Activated effector memory CD4-positive, alpha-beta T cell treated with Interleukin-2 at 50 U/mL for 16 hours (primary cell): Measurements from ENCODE around the gene GSG1L2.

Experiments
- DNase-seq: peaks from one replicate; pipeline ENCODE4 v3.0.0-alpha.2; 2020

Gene GSG1L2

DNA sequence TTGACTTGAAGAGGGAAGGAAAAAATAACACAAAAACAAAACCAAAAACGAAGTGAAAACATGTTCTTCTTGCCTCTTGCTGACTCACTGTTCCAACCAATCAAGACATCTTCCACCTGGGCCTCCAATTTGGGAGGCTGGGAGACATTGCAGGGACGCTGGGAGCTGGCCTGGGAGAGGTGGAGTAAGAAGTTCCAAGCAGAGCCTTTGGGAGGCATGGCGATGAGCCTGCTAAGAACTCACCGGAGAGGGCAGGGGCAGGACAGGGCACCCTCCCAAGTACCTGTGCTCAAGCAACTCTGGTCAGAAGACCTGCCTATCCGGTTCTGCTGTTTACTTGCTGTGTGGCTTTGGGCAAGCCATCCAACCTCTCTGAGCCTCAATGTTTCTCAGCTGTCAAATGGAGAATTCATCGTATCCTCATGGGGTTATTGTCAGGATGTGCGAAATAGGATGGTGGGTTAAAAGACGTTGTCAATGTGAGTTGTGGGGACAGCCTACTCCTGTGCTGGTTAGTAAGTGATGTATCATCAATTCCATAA, 3.0 kb upstream of the GSG1L2 start:
- DNase-seq: no peak

DNA sequence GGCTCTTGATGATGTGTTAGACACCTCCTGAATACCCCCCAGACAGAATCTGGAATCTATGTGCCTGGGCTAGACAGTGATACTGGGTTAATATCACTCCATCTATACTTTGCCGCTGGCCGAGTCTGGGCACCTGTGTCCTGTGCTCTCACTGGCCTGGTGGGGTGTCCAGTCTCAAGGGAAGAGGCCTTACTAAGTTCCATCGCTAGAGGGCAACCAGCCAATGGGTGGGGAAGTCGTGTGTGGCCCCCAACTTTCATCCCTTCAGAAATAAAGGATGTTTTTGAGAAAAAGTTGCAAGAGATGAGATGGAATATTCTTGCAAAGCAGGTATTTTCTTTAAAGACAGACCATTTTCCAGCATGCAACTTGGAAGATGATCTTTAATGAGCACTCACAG, 2.2 kb upstream of the GSG1L2 start:
- no peak for DNase-seq

DNA sequence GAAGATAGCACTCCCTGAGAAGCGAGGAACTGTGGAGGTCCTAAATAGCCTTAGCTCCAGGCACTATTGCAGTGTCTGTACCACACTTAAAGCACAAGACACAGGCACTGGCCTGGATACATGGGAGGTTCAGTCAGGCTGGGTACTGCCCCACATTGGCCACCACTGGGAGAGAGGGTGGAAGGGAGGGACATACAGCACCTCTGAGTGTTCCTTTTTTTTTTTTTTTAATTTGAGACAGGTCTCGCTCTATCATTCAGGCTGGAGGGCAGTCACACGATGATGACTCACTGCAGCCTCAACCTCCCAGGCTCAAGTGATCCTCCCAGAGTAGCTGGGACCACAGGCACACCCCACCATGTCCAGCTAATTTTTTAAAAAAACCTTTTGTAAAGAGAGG, 1.4 kb downstream of the GSG1L2 start:
- no peak for DNase-seq

DNA sequence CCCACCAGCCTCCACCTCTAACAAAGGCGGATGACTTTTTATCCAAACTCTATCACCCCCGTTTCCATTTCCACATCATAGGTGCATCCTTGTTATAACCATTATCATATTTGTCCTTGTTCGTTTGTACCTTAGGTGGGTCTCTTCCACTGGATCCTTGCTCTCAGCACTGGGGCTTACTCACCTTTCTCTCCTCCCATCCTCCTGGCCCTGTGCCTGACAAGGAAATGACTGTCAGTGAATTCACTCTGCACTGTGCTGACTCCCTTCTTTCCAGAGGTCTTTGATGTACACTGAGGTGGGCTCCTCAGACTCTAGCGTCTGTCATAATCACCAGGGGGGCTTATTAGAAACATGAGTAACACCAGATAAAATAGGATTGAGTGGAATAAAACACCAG, 3.1 kb downstream of the GSG1L2 start:
- no peak for DNase-seq

DNA sequence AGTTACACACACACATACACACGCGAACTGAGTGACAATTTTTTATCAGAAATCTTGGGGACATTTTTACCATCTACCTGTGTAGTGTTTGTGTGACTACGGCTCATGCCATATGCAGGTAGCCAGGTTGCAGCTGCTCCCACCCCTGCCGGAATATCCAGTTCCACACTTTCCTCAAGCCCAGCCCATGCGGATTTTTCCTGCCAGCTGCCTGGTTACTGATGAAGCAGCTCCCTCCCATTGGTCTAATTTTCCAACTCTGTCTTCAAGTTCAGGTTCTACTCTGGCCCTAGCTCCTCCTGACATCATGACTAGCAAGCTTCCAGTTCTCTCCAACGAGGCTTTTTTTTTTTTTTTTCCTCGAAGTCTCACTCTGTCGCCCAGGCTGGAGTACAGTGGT, 4.8 kb downstream of the GSG1L2 start:
- no peak for DNase-seq

DNA sequence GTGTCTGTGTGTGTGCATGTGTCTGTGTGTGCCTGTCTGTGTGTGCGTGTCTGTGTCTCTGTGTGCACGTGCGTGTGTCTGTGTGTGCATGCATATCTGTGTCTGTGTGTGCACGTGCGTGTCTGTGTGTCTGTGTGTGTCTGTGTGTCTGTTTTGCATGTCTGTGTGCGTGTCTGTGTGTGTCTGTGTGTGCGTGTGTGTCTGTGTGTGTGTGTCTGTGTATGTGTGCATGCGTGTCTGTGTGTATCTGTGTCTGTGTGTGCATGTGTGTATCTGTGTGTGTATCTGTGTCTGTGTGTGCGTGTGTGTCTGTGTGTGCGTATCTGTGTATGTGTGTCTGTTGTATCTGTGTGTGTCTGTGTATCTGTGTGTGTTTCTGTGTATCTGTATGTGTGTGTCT, 5.4 kb downstream of the GSG1L2 start:
- DNase-seq: no peak

DNA sequence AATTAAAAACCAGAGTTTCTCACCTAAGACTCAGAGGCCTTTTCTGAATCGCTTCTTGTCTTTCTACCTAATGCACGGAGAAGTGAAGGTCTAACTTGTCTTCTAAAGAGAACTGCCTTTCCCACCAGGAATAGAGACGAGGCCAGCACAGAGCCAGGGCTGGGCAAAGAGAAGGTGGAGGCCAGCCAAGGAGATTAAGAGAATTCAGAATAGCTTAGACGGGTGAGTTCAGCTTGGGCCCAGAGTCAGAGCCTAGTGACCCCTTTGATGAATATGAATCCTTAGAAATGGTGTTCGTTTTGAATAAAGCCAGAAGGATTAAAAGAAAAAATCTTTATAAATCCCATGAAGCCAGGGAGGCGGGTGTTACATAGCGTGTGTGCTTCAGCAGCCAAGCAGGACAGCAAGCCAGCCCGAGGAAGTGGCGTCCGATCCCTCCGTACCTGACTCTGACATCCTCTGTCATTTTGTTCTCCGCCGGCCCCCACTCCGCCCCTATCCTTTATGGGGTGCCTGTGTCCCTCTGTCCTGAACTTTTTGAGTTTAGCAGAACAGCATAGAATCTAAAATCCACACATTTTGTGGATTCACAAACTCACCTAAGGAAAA, 7.4 kb downstream of the GSG1L2 start:
- DNase-seq: no peak

DNA sequence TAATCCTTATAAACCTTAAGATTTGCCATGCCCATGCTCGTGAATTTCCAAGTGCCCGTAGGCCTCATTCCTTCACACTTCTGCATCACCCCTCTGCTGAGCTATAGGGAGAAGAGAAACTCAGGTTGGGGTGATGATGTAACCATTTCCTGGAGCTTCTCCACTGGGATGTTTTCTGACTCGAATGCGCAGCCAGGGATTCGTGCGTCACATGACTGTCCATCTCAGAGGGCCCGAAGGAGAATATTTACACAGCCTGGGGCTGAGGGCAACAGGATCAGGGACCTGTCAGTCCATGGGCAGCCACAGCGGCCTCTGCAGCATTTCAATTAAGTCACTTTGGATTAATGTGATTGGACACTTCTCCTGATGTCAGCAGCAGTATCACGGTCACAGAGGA, 8.7 kb downstream of the GSG1L2 start:
- DNase-seq: no peak

DNA sequence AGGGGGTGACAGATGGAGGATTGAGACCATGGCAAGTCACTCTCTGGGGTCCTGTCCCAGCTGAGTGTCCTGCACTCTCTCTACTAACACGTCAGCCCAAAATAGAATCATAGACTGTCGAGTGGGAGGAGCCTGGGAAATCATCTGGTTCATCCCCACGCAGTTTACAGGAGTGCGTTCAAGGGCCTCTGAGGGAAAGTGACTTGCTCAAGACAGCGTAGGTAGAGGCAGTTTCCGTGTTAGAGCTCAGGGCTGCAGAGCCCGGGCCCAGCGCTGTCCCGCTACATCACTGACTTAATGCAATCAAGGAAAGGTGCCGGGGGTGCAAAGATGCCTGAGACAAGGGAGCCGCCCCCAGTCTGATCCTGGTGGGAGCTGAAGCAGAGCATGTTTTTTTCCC, 10.3 kb downstream of the GSG1L2 start:
- no peak for DNase-seq

DNA sequence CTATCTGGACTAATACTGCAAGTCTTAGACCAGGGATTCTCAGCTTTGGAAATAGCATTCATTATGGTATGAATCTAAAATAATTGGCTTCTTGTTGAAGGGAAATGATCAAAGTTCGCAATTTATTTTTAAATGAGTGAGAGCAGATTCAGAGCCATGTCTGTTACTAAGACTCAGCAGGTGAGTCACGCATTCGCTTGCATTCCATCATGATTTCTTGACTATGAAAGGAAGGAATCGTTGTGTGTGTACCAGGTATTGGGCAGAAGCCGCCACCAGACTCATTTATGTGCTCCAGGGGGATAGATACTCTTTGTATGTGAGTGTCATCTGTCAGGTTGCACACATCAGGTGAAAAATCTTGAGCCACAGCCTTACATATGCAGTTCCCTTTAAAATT, 10.8 kb downstream of the GSG1L2 start:
- DNase-seq: no peak

DNA sequence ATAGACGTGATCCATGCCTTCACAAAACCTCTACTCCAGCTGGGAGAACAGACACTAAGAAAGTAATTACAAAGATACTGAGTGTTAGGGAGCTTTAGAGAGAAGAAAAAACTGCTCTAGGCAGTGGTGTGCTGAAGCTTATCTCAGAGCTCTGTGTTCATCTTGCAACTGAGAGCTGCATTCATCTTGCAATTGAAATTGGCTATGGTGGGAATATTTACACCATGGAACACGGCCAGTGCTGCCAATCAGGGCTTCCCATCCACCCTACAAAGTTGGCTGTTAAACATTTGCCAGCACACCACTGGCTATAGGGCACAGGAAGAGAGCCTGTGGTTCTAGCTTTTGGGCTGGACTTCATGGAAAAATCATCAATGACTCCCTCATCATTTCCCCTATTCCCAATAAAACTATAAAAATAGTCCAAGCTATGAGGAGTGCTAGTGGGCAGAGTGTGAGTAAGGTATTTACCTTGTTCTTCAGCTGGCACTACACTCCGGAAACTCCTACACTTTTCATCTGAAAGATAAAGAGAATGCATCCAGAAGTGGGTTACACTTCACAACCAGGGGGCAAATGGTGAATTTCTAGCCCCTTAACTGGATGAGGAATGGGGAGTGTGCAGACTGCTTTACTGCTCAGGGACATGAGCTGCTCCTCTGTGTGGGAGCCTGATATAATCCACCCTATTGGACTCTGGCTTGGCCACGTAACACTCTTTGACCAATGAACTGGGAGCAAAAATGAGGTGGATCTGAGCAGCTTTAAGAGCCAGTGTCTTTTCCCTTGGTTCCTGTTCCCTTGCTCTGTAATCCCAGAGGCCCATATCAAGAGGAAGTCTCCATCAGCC, 11.6 kb downstream of the GSG1L2 start:
- no peak for DNase-seq

DNA sequence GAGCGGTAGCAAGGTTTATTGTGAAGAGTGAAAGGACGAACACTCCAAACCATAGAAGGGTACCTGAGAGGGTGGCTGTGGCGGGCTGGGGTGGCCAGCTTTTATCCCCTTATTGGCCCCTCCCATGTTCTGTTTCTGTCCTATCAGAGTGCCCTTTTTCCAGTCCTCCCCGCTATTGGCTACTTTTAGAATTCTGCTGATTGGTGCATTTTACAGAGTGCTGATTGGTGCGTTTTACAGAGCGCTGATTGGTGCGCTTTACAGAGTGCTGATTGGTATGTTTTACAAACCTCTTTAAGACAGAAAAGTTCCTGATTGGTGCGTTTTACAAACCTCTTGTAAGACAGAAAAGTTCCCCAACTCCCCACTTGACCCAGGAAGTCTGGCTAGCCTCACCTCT, 12.5 kb downstream of the GSG1L2 start:
- no peak for DNase-seq

DNA sequence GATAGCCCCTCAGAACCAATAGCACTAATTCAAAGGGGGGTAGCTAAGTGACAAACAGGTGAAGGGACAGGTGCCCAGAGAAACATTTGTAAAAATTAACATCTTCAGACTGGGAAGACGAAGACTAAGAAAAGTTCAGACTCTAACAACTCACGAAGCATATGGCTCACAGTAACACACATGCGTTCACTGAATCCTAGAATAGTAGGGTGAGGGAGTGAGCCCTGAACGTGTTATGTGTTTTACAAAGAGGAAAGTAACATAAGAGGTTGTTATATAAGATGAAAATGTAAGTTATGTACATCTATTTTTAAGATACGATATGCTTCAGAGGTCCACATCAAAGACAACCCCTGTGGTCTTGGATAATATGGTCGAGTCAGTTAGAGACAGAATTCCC, 15.2 kb downstream of the GSG1L2 start:
- no peak for DNase-seq

DNA sequence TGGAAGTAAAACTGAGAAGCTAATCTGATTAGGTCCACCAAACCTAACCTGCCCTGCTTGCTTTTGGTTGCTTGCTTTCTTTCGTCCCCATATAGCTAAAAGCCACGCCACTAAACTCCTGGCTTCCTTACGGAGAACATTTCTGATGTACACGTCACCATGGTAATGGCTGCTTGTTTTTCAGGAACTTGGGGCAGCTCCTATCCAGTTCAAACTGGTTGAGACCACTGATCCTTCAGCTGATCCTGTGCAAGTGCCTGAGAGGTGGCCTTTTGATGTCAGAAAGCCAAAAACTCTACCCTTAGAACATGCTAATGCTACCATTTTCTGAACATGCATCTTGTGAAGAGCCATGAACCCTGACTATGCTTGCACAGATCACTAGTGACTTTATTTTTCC, 16.1 kb downstream of the GSG1L2 start:
- no peak for DNase-seq

DNA sequence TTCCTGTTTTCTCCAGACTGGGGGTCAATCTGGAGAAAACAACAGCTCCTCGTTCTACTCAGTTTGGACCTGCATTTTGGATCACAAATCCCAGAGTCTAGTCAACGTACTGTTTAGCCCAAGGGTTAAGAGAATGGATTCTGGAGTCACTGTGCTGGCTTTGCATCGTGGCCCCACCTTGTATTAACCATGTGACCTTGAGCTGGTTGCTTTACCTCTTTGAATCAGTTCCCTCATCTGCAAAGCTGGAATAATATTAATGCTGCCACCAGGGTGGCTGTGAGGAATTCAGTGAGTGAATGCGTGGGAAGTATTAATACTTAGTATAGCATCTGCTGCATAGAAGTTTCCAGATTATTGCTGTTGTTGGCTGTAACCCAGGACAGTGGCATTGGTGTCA, 19.2 kb downstream of the GSG1L2 start:
- no peak for DNase-seq

DNA sequence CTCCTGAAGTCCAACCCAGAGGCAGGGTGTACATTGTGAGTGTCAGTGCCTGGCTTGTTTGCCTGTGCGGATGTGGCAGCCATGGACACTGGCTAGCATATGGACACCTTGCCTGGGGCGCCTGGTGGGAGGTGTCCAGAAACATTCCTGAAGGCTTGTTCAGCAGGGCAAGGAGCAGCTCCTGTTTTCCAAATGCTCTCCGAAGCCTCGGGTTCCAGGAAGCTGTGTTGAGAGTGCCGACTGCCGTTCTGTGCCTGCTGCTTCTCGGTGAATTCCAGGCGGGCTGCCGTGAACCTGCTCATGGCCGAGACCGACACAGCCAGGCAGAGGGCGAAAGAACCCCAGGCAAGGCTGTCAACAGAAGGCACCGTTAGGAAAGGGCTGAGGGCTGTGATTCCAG, 19.6 kb downstream of the GSG1L2 start:
- no peak for DNase-seq

DNA sequence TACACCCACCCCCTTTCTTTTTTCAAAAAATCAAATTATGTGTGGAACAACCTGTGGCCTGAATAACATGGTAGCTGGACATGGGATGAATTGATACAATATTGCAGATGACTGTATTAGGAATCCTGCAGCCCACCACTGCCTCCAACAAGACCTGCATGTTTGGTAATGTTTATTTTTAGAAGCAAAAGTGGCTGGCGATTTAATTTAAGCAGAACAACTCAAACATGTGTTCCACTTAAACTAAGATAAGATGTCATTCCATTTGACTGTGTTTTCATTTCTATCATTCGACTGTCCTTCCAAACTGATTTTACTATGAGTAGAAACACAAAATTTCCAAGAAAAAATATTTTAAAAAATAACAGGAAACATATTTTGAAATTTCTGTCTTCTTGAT, 20.4 kb downstream of the GSG1L2 start:
- no peak for DNase-seq

DNA sequence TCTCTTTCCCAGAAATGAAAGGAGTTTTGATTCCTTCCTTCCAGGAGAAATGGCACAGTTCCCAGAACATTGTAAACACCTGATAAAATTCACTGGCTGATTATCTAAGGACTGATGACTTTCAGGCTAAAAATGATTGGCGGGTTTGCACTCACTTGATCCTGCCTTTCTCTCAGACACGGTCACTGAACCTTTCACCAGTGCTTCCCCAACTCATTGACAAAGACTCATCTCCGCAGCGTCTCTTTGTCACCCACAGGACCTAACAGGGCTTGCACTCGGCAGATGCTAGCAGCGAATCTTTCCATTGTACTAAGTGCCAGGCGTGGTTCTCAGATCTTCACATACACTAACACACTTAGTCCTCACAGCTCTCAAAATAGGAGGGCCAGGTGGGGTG, 23.2 kb downstream of the GSG1L2 start:
- DNase-seq: no peak

DNA sequence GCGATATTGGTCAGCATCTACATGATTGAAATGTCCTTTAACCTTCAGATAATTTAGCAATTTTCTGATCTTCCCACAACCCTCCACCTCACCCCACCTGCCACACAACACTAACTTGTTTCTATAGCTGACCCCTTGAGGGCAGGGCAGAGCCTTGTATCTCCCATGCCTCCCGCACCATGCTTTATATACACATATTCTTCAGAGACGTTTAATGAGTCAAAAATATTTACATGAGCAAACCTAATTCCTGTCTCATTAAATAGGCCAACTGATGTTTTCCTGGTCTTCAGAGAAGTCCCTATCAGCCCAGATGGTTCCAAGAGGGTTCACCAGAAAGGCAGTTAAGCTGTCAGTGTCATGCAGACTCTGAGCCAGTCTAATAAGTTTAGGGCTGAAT, 23.9 kb downstream of the GSG1L2 start:
- no peak for DNase-seq

DNA sequence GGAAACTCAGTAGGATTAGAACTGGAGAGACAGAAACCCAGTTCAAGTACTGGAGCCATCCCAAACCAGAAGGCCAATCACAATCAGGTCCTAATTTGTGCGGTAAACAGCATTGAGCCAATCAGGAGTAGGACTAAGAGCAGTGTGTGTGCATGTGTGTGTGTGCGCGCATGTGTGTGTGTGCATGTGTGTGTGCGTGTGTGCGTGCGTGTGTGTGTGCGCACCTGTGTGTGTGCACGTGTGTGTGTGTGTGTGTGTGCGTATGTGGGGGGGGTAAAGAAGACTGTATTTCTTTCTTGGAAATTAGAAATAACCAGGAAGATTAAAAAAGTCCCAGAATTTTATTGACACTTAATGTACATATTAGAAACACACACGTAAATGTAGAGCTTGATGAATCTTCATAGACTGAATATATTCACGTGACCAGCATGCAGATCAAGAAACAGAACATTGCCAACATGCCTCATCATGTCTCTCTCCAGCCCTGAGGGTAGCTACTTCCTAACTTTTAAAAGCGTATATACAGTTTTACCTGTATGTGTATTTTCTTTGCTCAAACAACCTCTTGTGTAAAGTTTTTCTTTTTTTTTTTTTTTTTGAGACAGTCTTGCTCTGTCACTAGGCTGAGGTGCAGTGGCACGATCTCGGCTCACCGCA, 29.6 kb downstream of the GSG1L2 start:
- DNase-seq: no peak

DNA sequence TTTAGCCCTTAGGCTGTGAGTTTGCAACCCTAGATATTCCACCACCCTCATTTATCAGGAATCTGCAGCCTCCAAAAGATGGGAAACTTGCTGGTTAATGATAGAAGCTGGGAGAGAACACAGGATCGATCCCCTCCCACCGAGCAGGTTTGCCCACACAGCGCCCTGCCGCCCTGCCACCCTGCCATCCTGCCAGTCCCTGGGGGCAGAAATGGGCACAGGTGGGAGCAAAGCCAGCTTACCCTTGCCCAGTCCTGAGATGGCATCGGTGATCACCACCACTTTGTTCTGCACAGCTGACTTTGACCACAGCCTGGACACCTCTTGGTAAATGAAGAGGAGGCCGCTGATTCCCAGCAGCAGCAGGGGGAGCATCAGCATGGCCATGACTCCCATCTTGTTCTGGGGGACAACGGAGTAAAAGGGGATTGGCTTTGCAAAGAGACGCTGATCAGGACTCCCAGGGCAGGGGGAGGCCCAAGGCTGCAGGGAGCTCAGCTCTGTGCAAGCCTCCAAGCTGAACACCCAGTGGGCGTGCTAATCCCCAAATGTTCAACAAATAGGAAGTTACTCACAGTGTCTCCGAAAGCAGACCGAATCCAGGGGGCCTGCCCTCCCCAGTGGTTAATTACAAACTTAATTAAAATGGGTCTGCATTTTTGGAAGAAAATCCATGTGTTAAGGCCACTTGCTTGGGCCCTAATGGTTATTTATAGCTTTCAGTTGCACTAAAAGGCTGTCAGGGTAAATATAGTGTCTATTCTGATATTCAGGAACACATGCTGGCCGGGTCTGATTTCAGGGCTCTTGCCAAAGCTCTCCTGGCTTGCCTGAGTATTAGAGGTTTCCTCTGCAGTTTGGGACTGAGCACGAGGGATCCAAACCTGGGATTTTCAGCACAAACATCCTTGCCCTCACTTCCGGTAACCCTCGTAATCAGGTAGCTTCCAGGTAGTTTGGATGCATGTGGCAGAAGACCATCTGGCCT, 30.7 kb downstream of the GSG1L2 start, which contains the start of gene DHRS7C:
TSS of gene DHRS7C (minus strand) at position 704 of the 988 bp plus-strand sequence. CDS start at position 396, 308 bp downstream.
- no peak for DNase-seq

DNA sequence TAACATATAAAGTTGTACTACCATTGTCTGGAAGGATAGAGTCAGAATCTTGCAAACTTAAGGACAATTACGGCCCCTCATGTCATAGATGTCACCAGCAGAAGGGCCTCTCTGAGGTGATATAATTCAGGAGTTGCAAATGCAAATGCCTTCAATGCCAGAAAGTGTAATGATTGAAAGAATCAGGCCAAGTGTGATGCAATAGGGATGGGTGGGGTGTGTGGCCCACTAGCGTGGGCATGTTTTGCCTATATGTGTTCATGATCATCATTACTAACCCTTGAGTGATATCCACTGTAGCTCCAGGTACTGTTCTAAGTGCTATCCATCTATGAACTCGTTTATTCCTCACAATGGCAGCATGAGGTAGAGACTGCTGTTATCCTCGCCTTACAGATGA, 31.6 kb downstream of the GSG1L2 start:
- no peak for DNase-seq

DNA sequence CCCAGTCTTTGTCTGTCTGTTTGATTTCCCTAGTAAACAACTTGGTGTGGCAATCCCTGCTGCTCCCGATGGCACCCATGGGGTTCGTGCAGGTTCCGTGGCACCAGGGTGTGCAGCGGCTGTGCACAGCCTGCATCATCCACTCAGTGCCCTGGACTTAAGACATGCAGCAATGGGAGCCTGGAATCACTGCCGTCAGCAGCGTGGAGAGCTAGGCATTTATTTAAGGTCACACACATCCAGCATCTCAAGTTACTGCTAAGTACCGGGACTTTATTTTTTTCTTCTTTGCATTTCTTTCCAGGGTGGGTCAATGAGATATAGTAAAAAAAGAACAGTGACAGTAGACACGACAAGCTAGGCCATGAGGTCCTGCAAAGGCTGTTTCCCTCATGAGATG, 33.3 kb downstream of the GSG1L2 start:
- DNase-seq: no peak
